Uterus (tissue), 2 donors: Measurements from ENCODE around the gene GASK1A.

Source experiments
- POLR2A ChIP-seq, 2 donors: fragments of 450-650 bp; IDR thresholded peaks; one replicate each; pipeline ENCODE4 v1.6.1; 2016; ENCODE audit warnings: antibody characterized with exemption in 2 of 2, mild to moderate bottlenecking in 1 of 2, moderate library complexity in 1 of 2
- TF ChIP-seq, protein P1 (sequence below), 4 experiments: fragments of 200-600 bp in 2 of 4; fragments of 450-650 bp in 2 of 4; sonication (generic) in 2 of 4; IDR thresholded peaks; one replicate each; pipeline ENCODE4 v1.5.1; 2016 to 2019; ENCODE audit warnings: antibody characterized with exemption in 4 of 4, mild to moderate bottlenecking in 2 of 4, moderate library complexity in 1 of 4

DNA sequence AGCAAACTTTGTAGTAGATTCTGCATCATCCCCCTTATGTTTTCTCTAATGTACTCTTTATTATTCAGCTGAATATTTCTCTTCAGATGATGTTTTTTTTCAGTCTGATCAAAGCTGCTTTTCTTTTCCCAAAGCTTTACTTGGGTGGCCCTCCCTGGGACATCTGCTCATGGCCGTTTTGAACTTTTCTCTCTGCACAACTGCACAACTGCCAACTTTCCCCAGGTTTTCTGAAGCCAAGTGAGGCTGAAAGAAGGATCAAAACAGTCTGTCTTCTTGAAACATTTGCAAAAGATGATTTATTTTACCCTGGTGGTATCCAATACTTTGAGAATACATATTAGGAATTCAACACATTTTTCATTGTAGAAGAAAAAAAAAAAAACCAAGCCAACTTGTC, 43.0 kb downstream of the GASK1A start:
- TF ChIP-seq, protein P1, sequence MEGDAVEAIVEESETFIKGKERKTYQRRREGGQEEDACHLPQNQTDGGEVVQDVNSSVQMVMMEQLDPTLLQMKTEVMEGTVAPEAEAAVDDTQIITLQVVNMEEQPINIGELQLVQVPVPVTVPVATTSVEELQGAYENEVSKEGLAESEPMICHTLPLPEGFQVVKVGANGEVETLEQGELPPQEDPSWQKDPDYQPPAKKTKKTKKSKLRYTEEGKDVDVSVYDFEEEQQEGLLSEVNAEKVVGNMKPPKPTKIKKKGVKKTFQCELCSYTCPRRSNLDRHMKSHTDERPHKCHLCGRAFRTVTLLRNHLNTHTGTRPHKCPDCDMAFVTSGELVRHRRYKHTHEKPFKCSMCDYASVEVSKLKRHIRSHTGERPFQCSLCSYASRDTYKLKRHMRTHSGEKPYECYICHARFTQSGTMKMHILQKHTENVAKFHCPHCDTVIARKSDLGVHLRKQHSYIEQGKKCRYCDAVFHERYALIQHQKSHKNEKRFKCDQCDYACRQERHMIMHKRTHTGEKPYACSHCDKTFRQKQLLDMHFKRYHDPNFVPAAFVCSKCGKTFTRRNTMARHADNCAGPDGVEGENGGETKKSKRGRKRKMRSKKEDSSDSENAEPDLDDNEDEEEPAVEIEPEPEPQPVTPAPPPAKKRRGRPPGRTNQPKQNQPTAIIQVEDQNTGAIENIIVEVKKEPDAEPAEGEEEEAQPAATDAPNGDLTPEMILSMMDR (IDR thresholded peaks at IDR 0.05) = no peak
- no peak for TF ChIP-seq POLR2A (IDR thresholded peaks at IDR 0.05)
